ENCODE measurements around the gene MTA2. TPM values are rescaled to one million over a fixed set of nuclear protein-coding genes. Genes with fewer than 3 reads are reported as not detected.

Gene MTA2
- total and polyA plus RNA-seq, 2 of the 8 experiments (the other 6 are each of a cell fraction or from before 2014, with no cell fraction given) = 25.7 to 114 TPM

DNA sequence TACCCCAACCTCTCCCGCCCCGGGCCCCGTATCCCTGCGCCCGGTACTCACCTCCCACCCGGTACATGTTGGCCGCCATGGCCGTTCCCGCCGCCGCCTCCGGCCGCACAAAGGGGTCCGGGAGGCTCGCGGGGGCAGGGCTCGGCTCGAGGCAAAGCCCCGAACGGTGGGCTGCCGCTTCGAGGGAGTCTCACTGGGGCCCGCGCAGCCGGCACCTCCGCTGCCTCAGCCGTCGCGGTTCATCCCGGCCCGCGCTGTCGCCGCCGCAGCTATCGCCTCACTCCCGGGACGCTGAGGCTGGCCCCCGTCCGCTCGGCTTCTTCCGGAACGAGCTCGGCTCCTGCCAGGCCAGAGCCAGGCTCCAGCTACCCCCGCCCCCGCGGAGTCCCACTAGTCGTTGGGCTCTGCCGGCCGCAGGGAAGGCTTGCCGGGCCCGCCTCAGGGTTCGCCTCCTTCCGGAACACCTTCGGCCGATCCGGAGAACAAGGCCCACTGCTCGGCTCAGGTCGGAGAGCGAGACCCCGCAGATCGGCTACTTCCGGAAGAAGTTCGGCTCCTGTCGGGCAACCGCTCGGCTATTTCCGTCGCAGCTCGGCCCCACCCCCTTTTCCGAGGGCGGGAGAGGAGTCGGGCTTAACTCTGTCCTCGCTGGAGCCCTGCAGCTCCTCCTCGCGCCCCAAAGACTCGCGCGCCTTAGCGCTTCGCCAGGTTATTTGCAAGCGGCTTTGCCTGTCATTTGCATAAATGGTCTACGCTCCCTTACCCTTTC, at the start of gene MTA2 (continued):
- TF ChIP-seq, protein P1, sequence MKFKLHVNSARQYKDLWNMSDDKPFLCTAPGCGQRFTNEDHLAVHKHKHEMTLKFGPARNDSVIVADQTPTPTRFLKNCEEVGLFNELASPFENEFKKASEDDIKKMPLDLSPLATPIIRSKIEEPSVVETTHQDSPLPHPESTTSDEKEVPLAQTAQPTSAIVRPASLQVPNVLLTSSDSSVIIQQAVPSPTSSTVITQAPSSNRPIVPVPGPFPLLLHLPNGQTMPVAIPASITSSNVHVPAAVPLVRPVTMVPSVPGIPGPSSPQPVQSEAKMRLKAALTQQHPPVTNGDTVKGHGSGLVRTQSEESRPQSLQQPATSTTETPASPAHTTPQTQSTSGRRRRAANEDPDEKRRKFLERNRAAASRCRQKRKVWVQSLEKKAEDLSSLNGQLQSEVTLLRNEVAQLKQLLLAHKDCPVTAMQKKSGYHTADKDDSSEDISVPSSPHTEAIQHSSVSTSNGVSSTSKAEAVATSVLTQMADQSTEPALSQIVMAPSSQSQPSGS (IDR thresholded peaks at IDR 0.05; ENCODE audit: low read length) = no peak
- TF ChIP-seq KDM1A (IDR thresholded peaks at IDR 0.05; ENCODE audit: borderline replicate concordance, low read length) (no peak), SP1 (IDR thresholded peaks at IDR 0.05; ENCODE audit: low read depth, low read length) (0 out of 2 replicates have a peak, but pooled peaks have one; percentile 32), SIN3A (conservative IDR thresholded peaks at IDR 0.05 in 1 of 2, IDR thresholded peaks at IDR 0.05 in 1 of 2; ENCODE audit: low read depth in 1 of 2, low read length in 2 of 2) (no peak; a peak in 1 of 4 replicates), NRF1 (IDR thresholded peaks at IDR 0.05; ENCODE audit: low read depth, low read length) (no peak), CHD2 (IDR thresholded peaks at IDR 0.05; ENCODE audit: low read length) (peak; percentile 46; the same call in 1 of the 2 replicates), TAF7 (optimal IDR thresholded peaks at IDR 0.05; ENCODE audit: borderline replicate concordance, low read depth, low read length) (no peak), BCL11A (IDR thresholded peaks at IDR 0.05; ENCODE audit: low read depth in 2 of 2, low read length in 2 of 2) (no peak), RNF2 (IDR thresholded peaks at IDR 0.05; ENCODE audit: borderline replicate concordance, low read depth, low read length, missing control alignments, poor library complexity, severe bottlenecking) (no peak), PHF8 (conservative IDR thresholded peaks at IDR 0.05; ENCODE audit: low read depth, low read length) (peak; percentile 75), ASH2L (IDR thresholded peaks at IDR 0.05; ENCODE audit: low read length) (peak; percentile 2), BRCA1 (IDR thresholded peaks at IDR 0.05; ENCODE audit: low read depth, low read length) (no peak), SIRT6 (IDR thresholded peaks at IDR 0.05; ENCODE audit: low read length) (no peak), RXRA (IDR thresholded peaks at IDR 0.05; ENCODE audit: insufficient read depth, low read depth, low read length) (no peak), EGR1 (IDR thresholded peaks at IDR 0.05; ENCODE audit: borderline replicate concordance, low read depth, low read length) (peak; percentile 62; the same call in 1 of the 2 replicates), JUN (IDR thresholded peaks at IDR 0.05; ENCODE audit: low read depth, low read length) (no peak)
- TF ChIP-seq, protein P2, sequence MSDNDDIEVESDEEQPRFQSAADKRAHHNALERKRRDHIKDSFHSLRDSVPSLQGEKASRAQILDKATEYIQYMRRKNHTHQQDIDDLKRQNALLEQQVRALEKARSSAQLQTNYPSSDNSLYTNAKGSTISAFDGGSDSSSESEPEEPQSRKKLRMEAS (IDR thresholded peaks at IDR 0.05) = 0 out of 2 replicates have a peak, but pooled peaks have one; percentile 44
- TF ChIP-seq, protein P3, sequence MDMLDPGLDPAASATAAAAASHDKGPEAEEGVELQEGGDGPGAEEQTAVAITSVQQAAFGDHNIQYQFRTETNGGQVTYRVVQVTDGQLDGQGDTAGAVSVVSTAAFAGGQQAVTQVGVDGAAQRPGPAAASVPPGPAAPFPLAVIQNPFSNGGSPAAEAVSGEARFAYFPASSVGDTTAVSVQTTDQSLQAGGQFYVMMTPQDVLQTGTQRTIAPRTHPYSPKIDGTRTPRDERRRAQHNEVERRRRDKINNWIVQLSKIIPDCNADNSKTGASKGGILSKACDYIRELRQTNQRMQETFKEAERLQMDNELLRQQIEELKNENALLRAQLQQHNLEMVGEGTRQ (IDR thresholded peaks at IDR 0.05; ENCODE audit: low read length) = no peak

All from H1 (cell line).